Testis (tissue), 2 donors: ENCODE data around the gene DUSP22.

Experiments
- CTCF ChIP-seq, 3 experiments: fragments of 450-650 bp in 2 of 3; fragments of 200-600 bp in 1 of 3; sonication (generic) in 1 of 3; IDR thresholded peaks; one replicate each; pipeline ENCODE4 v1.5.1; 2016 to 2019; ENCODE audit warnings: antibody characterized with exemption in 3 of 3, mild to moderate bottlenecking in 2 of 3, moderate library complexity in 1 of 3
- POLR2A ChIP-seq: fragments of 450-650 bp; IDR thresholded peaks from one replicate; pipeline ENCODE4 v1.6.1; 2017; ENCODE audit warnings: antibody characterized with exemption, mild to moderate bottlenecking, moderate library complexity

- TF ChIP-seq POLR2A (no peak), CTCF (IDR thresholded peaks at IDR 0.05) (no peak)
These were observed 44.9 kb upstream of the DUSP22 start for GRCh38 chr6:247351-247750.
